HepG2 (cell line): ENCODE data around the gene DHX16. TPM values are rescaled to one million over a fixed set of nuclear protein-coding genes. Genes with fewer than 3 reads are reported as not detected.

Experiments
- DDIT3 ChIP-seq: sonication (generic); formaldehyde crosslinking; IDR thresholded peaks from 2 replicates; pipeline ENCODE4 v1.4.0; 2020; ENCODE audit warnings: mild to moderate bottlenecking, missing genetic modification reagents
- HDAC1 ChIP-seq: sonication (generic); formaldehyde crosslinking; IDR thresholded peaks from 2 replicates; pipeline ENCODE4 v1.5.1; 2020; ENCODE audit warnings: mild to moderate bottlenecking, missing genetic modification reagents
- HNF1A ChIP-seq, 2 experiments: sonication (generic) in 1 of 2; formaldehyde crosslinking in 1 of 2; IDR thresholded peaks; 2 replicates each; pipeline versions ENCODE4 v1.4.0 to v1.6.1; 2016 to 2020; ENCODE audit warnings: borderline replicate concordance in 1 of 2, low read depth in 1 of 2, mild to moderate bottlenecking in 1 of 2, missing genetic modification reagents in 1 of 2
- MXD1 ChIP-seq: sonication (generic); formaldehyde crosslinking; IDR thresholded peaks from 2 replicates; pipeline ENCODE4 v1.4.0; 2020; ENCODE audit warnings: mild to moderate bottlenecking, missing genetic modification reagents
- TFDP2 ChIP-seq: sonication (generic); formaldehyde crosslinking; IDR thresholded peaks from 2 replicates; pipeline ENCODE4 v1.4.0; 2020; ENCODE audit warnings: missing genetic modification reagents
- TOE1 ChIP-seq: sonication (generic); formaldehyde crosslinking; IDR thresholded peaks from 2 replicates; pipeline ENCODE4 v1.4.0; 2020; ENCODE audit warnings: mild to moderate bottlenecking, missing genetic modification reagents
- ZNF609 ChIP-seq: sonication (generic); formaldehyde crosslinking; IDR thresholded peaks from 2 replicates; pipeline ENCODE4 v1.4.0; 2020; ENCODE audit warnings: mild to moderate bottlenecking, missing genetic modification reagents, borderline replicate concordance
- ZNF720 ChIP-seq: sonication (generic); formaldehyde crosslinking; IDR thresholded peaks from 2 replicates; pipeline ENCODE4 v1.4.0; 2020; ENCODE audit warnings: missing genetic modification reagents
- polyA plus RNA-seq, 8 experiments: library from polyadenylated mRNA; depleted of rRNA in 3 of 8; stranded (reverse) in 7 of 8; unstranded in 1 of 8; fragments of >200 nt; fragmentation: Illumina TruSeq in 4 of 8; extraction: Trizol in 4 of 8; gene quantifications; 2 replicates each; pipeline versions ENCODE4 v1.2.1 to v1.2.3, GENCODE V29; 2011 to 2016; ENCODE audit warnings: low read depth in 4 of 8, missing spikeins in 1 of 8, mixed read lengths in 1 of 8; ENCODE audit not compliant: insufficient read depth in 1 of 8
- total RNA-seq, 5 experiments: library from RNA; depleted of rRNA; stranded (reverse); fragments of >200 nt; fragmentation: Illumina TruSeq; extraction: Trizol; gene quantifications; 2 replicates each; pipeline ENCODE4 v1.2.3, GENCODE V29; 2016; ENCODE audit warnings: low read depth in 1 of 5
- TF ChIP-seq, protein P1 (sequence below): sonication (generic); formaldehyde crosslinking; IDR thresholded peaks from 2 replicates; pipeline ENCODE4 v1.8.1; 2023; ENCODE audit warnings: missing genetic modification reagents, inconsistent platforms, borderline replicate concordance

The DHX16 gene
- total and polyA plus RNA-seq, 2 of the 13 experiments (the other 11 are each of a cell fraction or from before 2014, with no cell fraction given), result 57.0 to 58.5 TPM

DNA sequence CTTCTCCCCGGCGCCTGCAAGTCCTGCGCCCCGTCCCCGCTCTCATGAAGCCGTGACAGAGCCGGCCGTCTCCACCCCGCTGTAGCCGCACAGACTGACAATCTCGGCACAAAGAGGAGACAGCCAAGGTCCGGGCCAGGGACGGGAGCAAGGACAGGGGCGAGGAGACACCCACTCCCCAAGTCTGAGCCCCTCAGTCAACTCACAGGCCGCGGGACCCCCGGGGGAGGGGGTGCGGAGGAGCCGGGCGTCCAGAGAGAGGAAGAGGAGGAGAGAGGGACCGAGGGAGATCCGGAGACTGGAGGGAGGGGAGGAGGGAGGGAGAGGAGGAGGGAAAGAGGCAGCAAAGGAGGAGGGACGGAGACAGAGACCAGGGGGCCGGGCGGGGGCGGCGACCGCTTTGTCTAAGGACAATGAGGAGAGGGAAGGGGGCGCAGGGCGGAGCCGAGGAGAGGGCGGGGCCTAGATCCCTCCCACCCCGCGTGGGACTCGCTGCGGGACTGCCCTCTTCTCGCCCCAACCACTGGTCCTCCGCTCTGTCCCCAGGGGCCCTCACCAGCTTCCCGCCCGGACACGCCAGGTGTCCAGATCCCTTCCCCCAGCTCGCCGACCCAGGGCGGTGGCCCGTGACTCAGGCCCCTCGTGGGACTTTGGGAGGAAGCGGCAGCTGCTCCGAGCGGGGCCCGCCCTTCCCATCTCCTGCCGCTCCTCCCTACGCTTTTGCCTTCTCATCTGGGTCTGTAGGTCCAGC, 14.3 kb upstream of the DHX16 start (continued):
- TF ChIP-seq HNF1A (IDR thresholded peaks at IDR 0.05; ENCODE audit: low read depth) (no peak), HNF1A (CRISPR knock-in tag; IDR thresholded peaks at IDR 0.05; ENCODE audit: borderline replicate concordance) (no peak), TOE1 (no peak), MXD1 (CRISPR knock-in tag) (no peak; the same call in none of the 2 replicates), ZNF720 (CRISPR knock-in tag) (no peak), TFDP2 (CRISPR knock-in tag) (no peak), HDAC1 (CRISPR knock-in tag) (no peak; the same call in 1 of the 2 replicates), DDIT3 (CRISPR knock-in tag) (no peak), ZNF609 (CRISPR knock-in tag) (no peak)
- TF ChIP-seq, protein P1, sequence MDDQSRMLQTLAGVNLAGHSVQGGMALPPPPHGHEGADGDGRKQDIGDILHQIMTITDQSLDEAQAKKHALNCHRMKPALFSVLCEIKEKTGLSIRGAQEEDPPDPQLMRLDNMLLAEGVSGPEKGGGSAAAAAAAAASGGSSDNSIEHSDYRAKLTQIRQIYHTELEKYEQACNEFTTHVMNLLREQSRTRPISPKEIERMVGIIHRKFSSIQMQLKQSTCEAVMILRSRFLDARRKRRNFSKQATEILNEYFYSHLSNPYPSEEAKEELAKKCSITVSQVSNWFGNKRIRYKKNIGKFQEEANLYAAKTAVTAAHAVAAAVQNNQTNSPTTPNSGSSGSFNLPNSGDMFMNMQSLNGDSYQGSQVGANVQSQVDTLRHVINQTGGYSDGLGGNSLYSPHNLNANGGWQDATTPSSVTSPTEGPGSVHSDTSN (CRISPR knock-in tag), result no peak
